Effector CD8-positive, alpha-beta T cell (primary cell): ENCODE measurements around the gene RIMBP2.

Source experiments
- DNase-seq: peaks from one replicate; lab custom pipeline; 2025; lab: John Stamatoyannopoulos, UW

The RIMBP2 gene

GRCh38 chr12:130423991-130424857 is 291.9 kb downstream of the RIMBP2 start:
- DNase-seq = no peak

- DNase-seq = no peak
Measured at GRCh38 chr12:130423136-130423535, 293.0 kb downstream of the RIMBP2 start.

GRCh38 chr12:130422676-130423075 is 293.4 kb downstream of the RIMBP2 start:
- no peak for DNase-seq

DNA sequence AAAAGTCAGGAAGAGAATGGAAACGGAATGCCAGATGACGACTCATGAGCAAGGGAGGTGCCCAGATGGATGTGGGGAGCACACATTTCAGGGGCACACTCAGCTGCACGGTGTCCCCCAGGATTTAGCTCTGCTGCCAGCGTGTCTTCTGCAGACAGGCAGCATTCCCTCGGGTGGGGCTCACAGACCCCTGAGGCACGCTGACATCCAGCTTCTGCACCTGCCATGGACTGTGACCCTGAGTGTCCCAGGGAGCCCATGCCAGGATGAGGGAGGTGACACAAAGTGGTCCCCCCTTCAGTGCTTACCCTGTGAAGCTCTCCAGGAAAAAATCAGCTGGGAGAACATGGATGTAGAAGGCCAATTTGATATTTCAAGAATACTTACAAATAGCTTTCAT is 294.2 kb downstream of the RIMBP2 start:
- DNase-seq = no peak

GRCh38 chr12:130420071-130420470 is 296.0 kb downstream of the RIMBP2 start:
- no peak for DNase-seq

- DNase-seq = no peak
Measured at GRCh38 chr12:130419116-130419515, 297.0 kb downstream of the RIMBP2 start.

GRCh38 chr12:130418251-130418650 is 297.8 kb downstream of the RIMBP2 start:
- no peak for DNase-seq

DNA sequence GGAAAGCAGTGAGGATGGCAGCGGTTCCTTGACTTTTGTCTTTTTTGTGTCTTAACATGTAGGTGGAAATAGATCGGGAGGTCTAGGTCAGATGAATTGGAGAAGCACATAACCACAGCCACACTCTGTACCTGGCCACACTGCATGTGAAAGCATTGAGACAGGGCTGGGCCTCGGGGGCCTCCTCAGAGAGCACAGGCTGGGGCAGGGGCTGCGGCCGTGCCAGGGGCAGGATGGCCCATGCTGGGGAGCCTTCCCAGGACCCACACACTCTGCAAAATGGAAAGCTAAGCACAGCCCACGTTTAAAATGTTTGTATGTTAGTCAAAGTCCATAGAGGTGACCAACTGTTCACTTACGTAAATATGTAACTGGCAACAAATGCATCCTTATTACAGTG is 301.7 kb downstream of the RIMBP2 start:
- no peak for DNase-seq

DNA sequence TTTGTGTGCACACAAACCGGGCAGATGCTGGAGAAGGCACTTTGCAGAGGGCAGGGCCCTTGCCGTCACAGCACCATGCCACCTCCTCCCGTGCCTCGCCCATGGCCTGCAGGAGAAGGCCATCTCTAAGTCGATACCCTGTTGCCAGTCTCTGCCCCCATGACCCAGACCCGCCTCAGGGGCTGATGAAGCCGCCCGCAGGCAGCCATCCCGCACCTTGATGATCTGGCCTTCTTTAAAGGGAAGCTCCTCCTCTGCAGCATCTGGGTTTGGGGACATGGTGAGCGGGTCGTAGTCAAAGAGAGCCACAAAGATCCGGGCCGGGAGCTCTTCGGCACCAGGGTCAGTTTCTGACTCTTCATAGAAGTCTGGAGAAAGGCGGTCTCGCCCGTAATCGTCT is 302.2 kb downstream of the RIMBP2 start:
- no peak for DNase-seq

DNA sequence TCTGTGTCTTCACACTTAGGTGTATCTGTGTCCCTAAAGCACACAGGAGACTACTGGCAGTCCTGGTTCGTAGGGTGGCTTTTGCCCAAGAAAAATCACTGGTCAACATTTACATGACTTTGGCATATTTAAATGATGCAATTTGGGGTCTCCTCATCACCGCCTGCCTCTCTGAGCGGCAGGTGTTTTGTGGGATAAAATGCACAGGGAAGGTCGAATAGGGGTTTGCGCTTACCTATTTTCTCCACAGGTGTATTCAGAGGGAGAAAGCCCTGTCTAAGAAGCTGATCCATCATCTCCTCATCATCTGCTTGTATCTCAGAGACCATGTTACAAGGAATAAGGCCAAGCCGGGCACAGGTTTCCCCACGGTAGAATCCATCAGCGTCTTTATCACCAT is 303.7 kb downstream of the RIMBP2 start:
- DNase-seq = no peak

GRCh38 chr12:130405332-130405731 is 310.8 kb downstream of the RIMBP2 start:
- DNase-seq = no peak

GRCh38 chr12:130401703-130402102 is 314.4 kb downstream of the RIMBP2 start:
- DNase-seq = no peak

GRCh38 chr12:130398100-130398848 is 317.8 kb downstream of the RIMBP2 start:
- no peak for DNase-seq

DNA sequence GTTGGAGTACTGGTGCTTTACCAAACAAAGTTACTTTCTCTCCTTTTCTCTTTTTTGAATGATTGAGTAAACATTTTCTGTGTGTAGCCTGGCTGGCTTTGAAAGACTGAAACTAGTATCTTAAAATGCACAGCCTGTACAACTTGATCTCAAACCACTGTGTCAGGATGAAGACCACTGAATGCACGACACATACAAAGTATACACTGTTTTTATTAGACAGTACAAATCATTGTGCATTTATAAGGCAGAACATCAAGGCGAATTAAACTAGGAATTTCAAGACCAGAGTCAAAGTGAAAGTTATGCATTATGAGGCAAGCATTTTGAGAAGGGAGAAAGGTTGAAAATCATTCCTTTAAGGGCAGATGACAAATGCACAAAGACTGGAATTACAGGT is 319.4 kb downstream of the RIMBP2 start:
- DNase-seq = no peak

DNA sequence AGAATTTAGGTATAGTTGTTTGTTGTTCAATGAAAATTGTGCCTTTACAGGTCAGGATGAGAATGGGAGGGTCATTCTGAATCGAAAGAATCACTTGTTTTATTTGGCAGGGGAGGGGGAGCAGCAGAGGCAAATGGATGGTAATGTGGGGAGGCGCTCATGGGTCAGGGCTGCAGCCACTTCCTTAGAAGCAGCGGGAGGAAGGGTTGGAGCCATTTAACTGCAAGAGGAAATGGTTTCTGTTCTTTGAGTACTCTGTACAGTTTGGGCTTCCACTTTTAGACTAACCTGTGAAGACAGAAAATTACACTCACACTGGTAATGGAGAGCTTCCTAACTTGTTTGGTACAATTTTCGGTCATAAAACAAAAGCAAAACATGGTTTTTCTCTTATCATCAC is 321.2 kb downstream of the RIMBP2 start:
- no peak for DNase-seq

GRCh38 chr12:130391186-130391585 is 324.9 kb downstream of the RIMBP2 start:
- no peak for DNase-seq

- no peak for DNase-seq
Measured at GRCh38 chr12:130385193-130385592, 330.9 kb downstream of the RIMBP2 start.

DNA sequence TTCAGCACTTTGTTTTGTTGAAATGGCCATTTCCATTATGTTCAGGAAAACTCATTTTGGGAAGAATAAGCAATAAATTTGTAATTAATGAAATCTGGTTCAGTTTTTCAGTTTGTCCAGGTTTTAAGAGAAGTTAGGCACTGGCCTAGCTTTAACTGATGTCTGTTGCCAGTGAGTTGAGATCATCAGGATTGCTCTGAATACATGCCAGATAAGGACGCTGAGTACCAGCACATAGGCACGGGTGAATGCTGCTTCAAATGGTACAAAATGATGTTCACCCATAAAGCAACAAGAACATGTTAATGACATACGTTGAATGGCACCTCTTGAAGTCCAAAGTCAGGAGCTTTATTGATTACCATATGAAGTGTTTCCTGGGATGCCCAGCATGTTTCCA is 331.9 kb downstream of the RIMBP2 start:
- no peak for DNase-seq

DNA sequence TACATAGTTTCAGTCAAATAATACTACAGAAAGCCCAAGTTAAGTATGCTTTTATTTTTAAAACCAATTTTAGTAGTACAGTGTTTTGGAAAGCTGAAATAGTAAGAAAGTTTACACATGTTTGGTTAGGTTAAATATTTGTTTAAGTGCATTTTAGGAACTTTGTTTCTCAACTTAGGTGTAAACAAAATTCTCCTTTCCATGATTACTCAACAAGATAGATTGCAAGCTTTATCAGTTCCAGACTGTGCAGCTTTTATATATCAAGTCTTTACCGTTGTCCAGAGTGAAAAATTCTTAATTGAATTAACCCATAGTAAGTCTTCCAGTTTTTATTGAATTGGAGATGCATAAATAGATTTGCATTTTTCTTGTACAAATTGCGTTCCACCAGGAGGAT is 333.3 kb downstream of the RIMBP2 start:
- DNase-seq = no peak

DNA sequence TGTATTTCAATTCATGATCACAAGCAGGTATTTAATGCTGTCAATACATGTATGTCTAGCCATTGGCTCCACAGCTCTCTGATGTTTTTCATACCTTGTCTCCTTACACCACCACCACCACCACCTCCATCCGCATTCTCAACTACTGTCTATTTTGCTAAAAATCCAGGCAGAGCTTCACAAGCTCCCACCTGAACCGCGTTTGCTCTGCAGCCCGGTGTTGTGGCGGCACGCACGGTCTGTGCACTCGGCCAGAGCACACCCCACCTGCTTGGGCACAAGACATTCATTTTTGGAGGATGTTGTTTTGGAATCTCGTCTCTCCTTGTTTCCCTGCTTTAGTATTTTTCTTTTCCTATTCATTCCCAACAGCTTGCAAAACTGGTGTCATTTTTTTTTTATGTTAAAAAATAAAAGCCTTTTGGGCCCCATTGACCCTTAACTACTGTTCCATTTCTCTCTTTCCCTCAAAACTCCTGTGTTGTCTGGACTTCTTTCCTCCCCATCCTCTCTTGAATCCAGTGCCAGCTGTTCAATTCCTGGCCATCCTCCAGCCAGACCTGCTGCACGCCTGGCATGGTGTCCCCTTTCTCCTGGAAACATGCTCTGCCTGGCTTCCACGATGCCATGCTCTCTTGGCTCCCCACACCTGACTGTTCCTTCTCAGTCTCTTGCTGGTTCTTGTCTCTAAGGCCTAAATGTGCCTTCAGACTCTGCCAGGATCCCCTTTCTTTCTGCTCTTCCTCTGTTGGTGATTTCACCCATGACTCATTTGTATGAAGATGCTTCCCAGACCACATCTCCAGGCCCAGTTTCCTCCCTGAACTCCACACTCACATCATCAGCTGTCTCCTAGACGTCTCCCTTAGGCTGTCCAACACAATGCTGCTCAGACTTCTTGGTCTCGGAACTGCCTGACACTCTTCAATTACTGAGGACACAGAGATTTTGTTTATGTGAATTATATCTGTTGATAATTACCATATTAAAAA is 340.5 kb downstream of the RIMBP2 start:
- no peak for DNase-seq

DNA sequence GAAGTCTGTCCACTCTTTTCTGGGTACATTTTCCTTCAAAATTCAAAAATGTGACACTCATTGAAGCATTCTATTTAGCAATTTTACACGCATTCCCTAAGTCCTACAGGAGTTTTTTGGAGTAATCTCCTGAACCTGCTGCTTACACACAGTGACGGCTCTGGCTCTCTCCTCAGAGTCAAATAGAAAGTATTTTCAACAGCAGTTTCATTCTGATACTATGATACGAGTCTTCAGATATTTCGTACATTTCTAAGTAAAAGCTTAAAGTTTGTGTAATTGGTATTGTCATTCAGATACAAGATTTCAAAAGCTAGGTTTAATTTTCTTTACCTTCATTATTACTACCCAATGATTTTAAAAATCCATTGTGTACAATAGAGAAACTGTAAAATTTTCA is 342.0 kb downstream of the RIMBP2 start:
- no peak for DNase-seq

DNA sequence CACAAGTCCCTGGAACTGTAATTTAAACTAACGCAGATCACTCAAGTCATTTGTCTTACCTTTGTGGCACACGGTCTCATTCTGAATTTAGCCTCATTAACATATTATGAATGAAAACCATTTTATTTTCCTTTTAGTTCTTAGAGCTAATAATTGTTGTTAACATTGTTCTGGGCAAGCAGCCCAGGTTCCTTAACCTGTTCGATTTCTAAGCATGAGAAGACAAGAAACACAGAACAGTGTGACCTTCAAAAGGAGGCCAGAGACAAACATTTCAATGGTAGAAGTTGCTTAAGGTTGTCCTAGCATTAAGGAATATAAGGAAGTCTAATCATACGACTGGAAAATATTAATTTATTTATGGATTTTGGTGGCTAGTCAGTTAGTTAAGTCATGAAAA is 343.2 kb downstream of the RIMBP2 start:
- no peak for DNase-seq
